HG03045 (cell line): ENCODE measurements around the gene IRF1.
"Not testable (repeated sequence)": the region's sequence is repeated elsewhere in the genome, so short reads cannot be mapped to it uniquely, and the experiment has no call there.

Experiments
- ATAC-seq: cut with Tn5 transposase; IDR thresholded peaks from one replicate; pipeline ENCODE4 v1.9.1; 2021; ENCODE audit warnings: mild to moderate bottlenecking, moderate library complexity; ENCODE audit not compliant: unreplicated experiment

The IRF1 gene

DNA sequence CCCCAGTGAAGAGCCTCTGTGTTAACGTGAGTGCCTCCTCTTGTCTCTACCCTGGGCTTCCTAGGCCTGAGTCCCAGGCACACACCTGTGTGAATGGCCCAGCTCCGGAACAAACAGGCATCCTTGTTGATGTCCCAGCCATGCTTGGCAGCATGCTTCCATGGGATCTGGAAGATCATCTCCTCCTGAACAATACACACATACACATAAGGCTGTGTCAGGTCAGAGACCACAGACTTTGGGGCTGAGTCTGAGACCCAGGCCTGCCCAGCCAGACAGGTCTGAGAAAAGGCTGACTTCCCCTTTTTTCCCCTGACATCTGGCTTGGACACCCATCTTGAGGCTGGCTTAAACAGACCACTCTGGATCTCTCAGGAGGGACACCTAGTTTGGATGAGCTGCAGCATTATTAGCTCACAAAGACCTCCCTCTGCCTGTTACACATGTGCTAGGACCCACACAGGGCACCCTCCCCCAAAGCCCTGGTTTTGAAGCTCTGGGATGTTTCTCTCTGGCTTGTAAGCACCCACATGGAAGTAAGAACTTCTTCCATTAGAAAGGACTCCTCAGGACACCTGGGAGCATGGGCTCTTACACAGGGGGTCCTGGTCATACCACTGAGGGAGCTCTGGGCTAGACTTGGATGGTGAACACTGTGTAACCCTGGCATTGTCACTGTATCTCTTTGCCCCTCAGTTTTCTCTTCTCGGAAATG, 2.6 kb downstream of the IRF1 start:
- no peak for ATAC-seq

GRCh38 chr5:132487095-132487428, 3.5 kb downstream of the IRF1 start:
- ATAC-seq = no peak

DNA sequence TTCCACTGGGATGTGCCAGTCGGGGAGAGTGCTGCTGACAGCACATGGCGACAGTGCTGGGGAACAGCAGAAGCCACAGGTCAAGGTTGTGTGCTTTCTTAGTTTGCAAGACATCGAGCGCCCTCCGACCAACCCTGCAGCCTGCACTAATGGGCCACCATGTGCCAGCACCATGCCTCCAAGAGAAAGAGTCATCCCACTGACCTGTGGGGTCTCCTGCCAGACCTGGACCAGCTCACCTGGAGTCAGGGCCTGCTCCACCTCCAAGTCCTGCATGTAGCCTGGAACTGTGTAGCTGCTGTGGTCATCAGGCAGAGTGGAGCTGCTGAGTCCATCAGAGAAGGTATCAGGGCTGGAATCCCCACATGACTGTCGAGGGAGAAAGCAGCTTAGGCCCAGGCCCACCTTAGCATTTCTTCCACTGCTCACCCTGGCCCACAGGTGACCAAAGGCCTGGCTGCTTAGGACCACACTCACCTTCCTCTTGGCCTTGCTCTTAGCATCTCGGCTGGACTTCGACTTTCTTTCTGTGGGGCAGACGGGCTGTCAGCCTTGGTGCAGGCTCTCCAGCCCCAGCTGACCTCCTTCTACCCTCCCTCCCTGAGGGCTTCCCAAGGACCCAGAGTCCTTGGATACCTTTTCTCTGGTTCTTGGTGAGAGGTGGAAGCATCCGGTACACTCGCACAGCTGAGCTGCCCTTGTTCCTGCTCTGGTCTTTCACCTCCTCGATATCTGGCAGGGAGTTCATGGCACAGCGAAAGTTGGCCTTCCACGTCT, 4.1 kb downstream of the IRF1 start:
- ATAC-seq = no peak

DNA sequence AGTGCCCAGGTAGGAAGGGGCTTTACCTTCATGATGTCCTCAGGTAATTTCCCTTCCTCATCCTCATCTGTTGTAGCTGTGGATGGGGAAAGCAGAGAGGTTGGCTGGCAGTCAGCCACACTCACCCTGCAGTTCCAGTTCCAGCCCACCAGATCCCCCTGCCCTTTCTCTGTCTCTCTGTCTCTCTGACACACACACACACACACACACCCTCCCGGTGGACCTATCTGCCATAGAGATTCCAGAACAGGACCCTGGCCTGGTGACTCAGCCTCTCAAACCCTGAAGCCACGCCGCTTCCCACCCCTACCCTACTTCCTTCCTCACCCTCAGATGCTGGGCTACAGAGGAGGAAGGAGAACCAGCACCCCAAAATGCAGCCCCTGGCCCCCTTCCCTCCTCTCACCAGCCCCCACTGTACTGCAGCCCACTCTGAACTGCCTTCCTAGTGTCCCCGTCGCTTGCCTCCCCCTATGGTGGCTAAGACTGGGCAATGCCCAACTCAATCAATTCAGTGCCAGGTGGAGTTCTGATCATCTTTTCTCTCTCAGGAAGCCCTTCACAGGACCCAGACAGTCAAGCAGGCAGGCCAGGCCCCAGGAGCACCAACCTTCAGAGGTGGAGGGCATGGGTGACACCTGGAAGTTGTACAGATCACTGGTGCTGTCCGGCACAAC, 4.8 kb downstream of the IRF1 start:
- ATAC-seq = no peak

- not testable (repeated sequence) for ATAC-seq
These were observed 5.5 kb downstream of the IRF1 start for GRCh38 chr5:132484876-132485640.

DNA sequence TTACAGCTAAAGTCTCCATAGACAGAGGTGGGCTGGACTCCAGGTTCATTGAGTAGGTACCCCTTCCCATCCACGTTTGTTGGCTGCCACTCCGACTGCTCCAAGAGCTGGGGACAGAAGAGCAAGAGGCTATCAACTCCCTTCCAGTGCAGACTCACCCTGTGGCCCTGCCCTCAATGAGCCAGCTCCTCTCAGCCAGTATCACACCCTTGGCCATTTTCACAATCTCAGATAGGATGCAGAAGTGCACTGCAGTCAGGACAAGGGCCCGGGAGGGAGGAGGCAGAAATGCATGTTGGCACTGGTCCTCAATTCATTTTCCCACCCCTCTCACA, 6.2 kb downstream of the IRF1 start:
- no peak for ATAC-seq

- no peak for ATAC-seq
These were observed 6.7 kb downstream of the IRF1 start for GRCh38 chr5:132483661-132484390.

- ATAC-seq = no peak
These were observed 7.5 kb downstream of the IRF1 start for GRCh38 chr5:132483101-132483500.

DNA sequence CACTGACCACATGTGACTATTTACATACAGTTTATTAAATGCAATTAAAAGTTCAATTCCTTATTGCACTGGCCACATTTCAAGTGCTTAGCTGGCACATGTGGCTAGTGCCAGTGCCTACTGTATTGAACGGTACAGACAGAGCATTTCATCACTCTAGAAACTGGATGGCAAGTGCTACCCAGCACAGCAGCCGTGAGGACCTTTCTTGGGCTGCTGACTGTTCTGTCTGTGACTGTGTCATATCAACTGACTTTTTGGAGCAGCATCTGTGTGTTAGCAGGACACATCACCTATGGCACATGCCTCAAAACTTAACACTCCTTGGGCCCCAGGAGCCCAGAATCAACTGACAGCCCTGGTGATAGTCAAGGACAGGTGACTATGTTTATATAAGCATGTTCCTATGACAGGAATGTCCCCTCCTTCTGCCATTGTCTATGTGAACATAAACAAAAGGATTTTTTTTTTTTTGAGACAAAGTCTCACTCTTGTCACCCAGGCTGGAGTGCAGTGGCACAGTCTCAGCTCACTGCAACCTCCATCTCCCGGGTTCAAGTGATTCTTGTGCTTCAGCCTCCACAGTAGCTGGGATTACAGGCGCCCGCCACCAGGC, 8.9 kb downstream of the IRF1 start:
- ATAC-seq = no peak

- no peak for ATAC-seq
These were observed 9.5 kb downstream of the IRF1 start for GRCh38 chr5:132480893-132481595.

- ATAC-seq = no peak
These were observed 10.1 kb downstream of the IRF1 start for GRCh38 chr5:132480546-132480892.

DNA sequence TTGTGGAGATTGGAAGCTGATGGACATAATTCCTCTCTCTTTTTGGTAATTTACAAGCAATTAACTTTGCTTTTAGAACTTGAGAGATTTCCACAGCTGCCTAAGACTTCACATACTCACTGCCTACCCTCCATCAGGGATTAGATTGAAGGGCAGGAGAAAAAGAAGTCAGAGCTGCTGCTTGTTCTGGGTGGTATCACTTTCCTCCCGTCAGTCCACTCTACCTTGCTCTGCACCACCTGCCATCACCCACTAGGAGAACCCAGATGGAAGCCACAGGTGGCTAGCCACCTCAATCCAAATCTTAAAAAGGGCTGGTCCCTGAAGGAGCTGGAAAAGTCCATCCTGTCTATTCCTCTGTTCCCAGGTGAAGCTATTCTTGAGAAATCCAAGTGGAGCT, 10.5 kb downstream of the IRF1 start:
- no peak for ATAC-seq

DNA sequence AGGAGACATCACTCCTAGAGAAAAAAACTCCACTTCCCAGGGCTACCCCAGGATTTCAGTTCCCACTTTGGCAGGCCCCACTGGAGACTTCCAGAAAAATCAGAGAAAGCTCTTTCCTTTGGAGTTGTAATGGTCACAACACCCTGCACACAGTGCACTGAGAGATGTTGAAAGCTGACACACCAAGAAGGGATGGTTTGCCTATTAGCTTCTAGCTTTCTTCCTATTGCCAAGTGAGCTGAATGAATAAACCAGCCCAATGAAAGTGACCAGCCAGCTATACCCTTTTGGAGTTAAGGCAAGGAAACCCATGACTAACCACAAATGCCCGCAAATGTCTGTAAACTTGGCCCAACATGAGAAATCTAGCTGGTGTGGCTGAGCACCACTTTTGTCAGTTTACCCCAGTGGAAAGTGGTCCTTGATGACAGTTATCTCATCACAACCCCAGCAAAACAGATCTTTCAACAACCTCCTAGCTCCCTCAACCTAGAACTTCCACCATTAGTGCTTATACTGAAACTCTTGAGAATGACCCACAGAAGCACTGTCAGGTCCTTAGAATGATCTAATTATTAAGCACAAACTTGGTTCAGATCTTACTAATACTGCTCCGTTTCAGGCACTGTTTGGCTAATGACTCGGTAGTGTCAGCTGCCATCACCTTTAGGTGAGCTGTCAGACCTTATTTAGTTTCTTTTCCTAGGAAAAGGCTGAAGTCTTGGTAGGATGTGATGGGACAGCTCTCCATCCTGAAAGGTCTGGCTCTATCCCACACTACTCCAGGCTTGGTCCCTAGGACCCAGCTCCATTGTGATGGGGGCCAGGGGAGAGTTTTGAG, 11.2 kb downstream of the IRF1 start:
- ATAC-seq = no peak

DNA sequence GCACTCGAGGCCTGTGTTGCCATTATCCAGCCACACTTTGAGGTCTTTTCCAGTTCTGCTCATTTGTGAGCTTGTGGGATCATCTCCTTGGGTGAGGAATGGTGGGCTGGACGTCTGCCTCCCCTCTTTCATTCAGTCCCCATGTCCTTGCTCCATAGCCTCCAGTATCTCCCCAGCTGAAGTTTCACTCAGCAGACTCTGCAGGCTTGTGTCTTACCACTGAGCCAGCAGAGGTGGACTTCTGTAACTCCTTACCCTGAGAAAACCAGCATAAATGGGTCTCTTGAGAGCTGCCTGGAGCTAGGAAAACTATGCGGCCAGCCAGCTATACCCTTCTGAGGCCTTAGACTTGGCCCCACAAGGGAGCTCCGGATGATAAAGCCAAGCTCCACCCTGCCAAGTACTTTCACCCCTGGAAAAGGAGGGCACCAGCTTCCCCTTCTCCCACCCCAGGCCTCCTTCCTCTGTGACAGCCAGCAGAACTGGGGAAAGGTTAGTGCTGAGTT, 12.2 kb downstream of the IRF1 start:
- no peak for ATAC-seq

- no peak for ATAC-seq
These were observed 12.7 kb downstream of the IRF1 start for GRCh38 chr5:132477784-132478365.

- ATAC-seq = no peak
These were observed 13.4 kb downstream of the IRF1 start for GRCh38 chr5:132476876-132477781.
